Kidney tubule cell (primary cell): ENCODE data around the gene CGNL1.

ENCODE experiments used
- DNase-seq: peaks from one replicate; pipeline ENCODE4 v3.0.0-alpha.2; 2018; ENCODE audit warnings: low spot score

Gene CGNL1

GRCh38 chr15:57527382-57528091 is 151.2 kb downstream of the CGNL1 start:
- DNase-seq: peak; percentile 85

- DNase-seq: no peak
These were observed 152.7 kb downstream of the CGNL1 start for GRCh38 chr15:57528940-57529565.

GRCh38 chr15:57529748-57530147 is 153.4 kb downstream of the CGNL1 start:
- DNase-seq: no peak

GRCh38 chr15:57532731-57533447 is 156.6 kb downstream of the CGNL1 start:
- DNase-seq: no peak

GRCh38 chr15:57533448-57533799 is 157.1 kb downstream of the CGNL1 start:
- no peak for DNase-seq

- DNase-seq: no peak
These were observed 158.0 kb downstream of the CGNL1 start for GRCh38 chr15:57534281-57534680.

GRCh38 chr15:57537072-57537471 is 160.8 kb downstream of the CGNL1 start:
- DNase-seq: peak; percentile 77

- no peak for DNase-seq
These were observed 161.4 kb downstream of the CGNL1 start for GRCh38 chr15:57537488-57538264.

GRCh38 chr15:57538265-57538529 is 161.9 kb downstream of the CGNL1 start:
- no peak for DNase-seq

GRCh38 chr15:57538821-57539220 is 162.5 kb downstream of the CGNL1 start:
- no peak for DNase-seq

- peak; percentile 47 for DNase-seq
These were observed 163.9 kb downstream of the CGNL1 start for GRCh38 chr15:57540211-57540610.

GRCh38 chr15:57540736-57541135 is 164.4 kb downstream of the CGNL1 start:
- no peak for DNase-seq

GRCh38 chr15:57541271-57541670 is 165.0 kb downstream of the CGNL1 start:
- DNase-seq: no peak

GRCh38 chr15:57541805-57542504 is 165.7 kb downstream of the CGNL1 start:
- DNase-seq: peak; percentile 66

GRCh38 chr15:57542505-57542817 is 166.2 kb downstream of the CGNL1 start:
- DNase-seq: no peak

- no peak for DNase-seq
These were observed 168.7 kb downstream of the CGNL1 start for GRCh38 chr15:57544848-57545480.

- DNase-seq: no peak
These were observed 169.7 kb downstream of the CGNL1 start for GRCh38 chr15:57545995-57546394.

- no peak for DNase-seq
These were observed 171.0 kb downstream of the CGNL1 start for GRCh38 chr15:57547243-57547755.

- DNase-seq: no peak
These were observed 172.0 kb downstream of the CGNL1 start for GRCh38 chr15:57548351-57548750.

- no peak for DNase-seq
These were observed 172.5 kb downstream of the CGNL1 start for GRCh38 chr15:57548835-57549234.

GRCh38 chr15:57549935-57550334 is 173.6 kb downstream of the CGNL1 start:
- DNase-seq: no peak

GRCh38 chr15:57550640-57551039 is 174.3 kb downstream of the CGNL1 start:
- peak; percentile 24 for DNase-seq
